ENCODE results near the gene NAALADL2.

- TF ChIP-seq CTCF (IDR thresholded peaks at IDR 0.05; ENCODE audit: insufficient read depth, low read length, poor library complexity, severe bottlenecking) (no peak), EZH2phosphoT487 (conservative IDR thresholded peaks at IDR 0.05; ENCODE audit: low read length) (no peak)
Observed at GRCh38 chr3:174884776-174885568, 25.8 kb downstream of the NAALADL2 start.
